HCT116 (cell line): ENCODE results near the gene RPF1.

Experiments used
- CBX3 ChIP-seq: IDR thresholded peaks from 2 replicates; pipeline ENCODE4 v1.6.1; 2012; ENCODE audit warnings: low read depth
- EGR1 ChIP-seq: IDR thresholded peaks from 2 replicates; pipeline ENCODE4 v1.6.1; 2012; ENCODE audit warnings: low read depth
- EZH2 ChIP-seq: fragments of 200-600 bp; sonication (generic); IDR thresholded peaks from 2 replicates; pipeline ENCODE4 v1.6.1; 2017; ENCODE audit warnings: antibody characterized with exemption, mixed run types
- JUND ChIP-seq: IDR thresholded peaks from 2 replicates; pipeline ENCODE4 v1.6.1; 2012
- POLR2A ChIP-seq: IDR thresholded peaks from 2 replicates; pipeline ENCODE4 v1.7.0; 2011; ENCODE audit warnings: borderline replicate concordance; ENCODE audit not compliant: insufficient read depth, insufficient read length; ENCODE audit errors: extremely low read depth
- POLR2AphosphoS5 ChIP-seq: IDR thresholded peaks from 2 replicates; pipeline ENCODE4 v1.6.1; 2011; ENCODE audit warnings: mild to moderate bottlenecking, low read depth, low read length, moderate library complexity
- RAD21 ChIP-seq: IDR thresholded peaks from 2 replicates; pipeline ENCODE4 v1.6.1; 2012; ENCODE audit warnings: low read depth, mild to moderate bottlenecking
- SIN3A ChIP-seq: IDR thresholded peaks from 2 replicates; pipeline ENCODE4 v1.6.1; 2012; ENCODE audit warnings: low read depth
- TCF7L2 ChIP-seq: IDR thresholded peaks from 2 replicates; pipeline ENCODE4 v1.7.0; 2011; ENCODE audit warnings: borderline replicate concordance, inconsistent platforms; ENCODE audit not compliant: insufficient read depth, insufficient read length; ENCODE audit errors: extremely low read depth
- ZFX ChIP-seq: fragments of 450-650 bp; IDR thresholded peaks from 2 replicates; pipeline ENCODE4 v1.6.1; 2017
- ZNF274 ChIP-seq: fragments of 200-500 bp; sonication (Bioruptor generic); IDR thresholded peaks from 2 replicates; pipeline ENCODE4 v1.6.1; 2014; ENCODE audit warnings: mild to moderate bottlenecking, low read depth, low read length, inconsistent platforms
- TF ChIP-seq, protein P1 (sequence below), 3 experiments: fragments of 200-600 bp in 1 of 3; sonication (generic) in 1 of 3; IDR thresholded peaks in 2 of 3; conservative IDR thresholded peaks in 1 of 3; 2 replicates each; pipeline ENCODE4 v1.5.1; 2012 to 2017; ENCODE audit warnings: low read depth in 2 of 3, low read length in 2 of 3, antibody characterized with exemption in 1 of 3, borderline replicate concordance in 1 of 3, control low read depth in 1 of 3, mild to moderate bottlenecking in 1 of 3, mixed read lengths in 1 of 3, mixed run types in 1 of 3, moderate library complexity in 1 of 3; ENCODE audit not compliant: insufficient read depth in 1 of 3
- TF ChIP-seq, protein P2 (sequence below): IDR thresholded peaks from 2 replicates; pipeline ENCODE4 v1.6.1; 2012; ENCODE audit warnings: low read depth
- TF ChIP-seq, protein P3 (sequence below): IDR thresholded peaks from 2 replicates; pipeline ENCODE4 v1.6.1; 2012

DNA sequence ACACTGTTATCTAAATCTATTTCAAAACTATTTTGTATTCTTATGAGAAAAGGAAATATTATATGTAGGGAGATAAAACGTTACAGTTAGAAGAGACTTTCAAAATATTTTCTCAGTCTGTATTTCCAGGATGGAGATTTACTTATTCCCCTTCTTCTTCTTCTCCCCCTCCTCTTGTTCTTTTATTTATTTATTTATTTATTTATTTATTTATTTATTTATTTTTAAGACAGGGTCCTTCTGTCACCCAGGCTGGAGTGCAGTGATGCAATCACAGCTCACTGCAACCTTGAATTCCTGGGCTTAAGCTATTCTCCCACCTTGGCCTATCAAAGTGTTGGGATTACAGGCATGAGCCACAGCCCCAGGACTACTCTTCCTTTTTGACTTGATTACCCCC lies 2.8 kb upstream of the RPF1 start:
- TF ChIP-seq, protein P1, sequence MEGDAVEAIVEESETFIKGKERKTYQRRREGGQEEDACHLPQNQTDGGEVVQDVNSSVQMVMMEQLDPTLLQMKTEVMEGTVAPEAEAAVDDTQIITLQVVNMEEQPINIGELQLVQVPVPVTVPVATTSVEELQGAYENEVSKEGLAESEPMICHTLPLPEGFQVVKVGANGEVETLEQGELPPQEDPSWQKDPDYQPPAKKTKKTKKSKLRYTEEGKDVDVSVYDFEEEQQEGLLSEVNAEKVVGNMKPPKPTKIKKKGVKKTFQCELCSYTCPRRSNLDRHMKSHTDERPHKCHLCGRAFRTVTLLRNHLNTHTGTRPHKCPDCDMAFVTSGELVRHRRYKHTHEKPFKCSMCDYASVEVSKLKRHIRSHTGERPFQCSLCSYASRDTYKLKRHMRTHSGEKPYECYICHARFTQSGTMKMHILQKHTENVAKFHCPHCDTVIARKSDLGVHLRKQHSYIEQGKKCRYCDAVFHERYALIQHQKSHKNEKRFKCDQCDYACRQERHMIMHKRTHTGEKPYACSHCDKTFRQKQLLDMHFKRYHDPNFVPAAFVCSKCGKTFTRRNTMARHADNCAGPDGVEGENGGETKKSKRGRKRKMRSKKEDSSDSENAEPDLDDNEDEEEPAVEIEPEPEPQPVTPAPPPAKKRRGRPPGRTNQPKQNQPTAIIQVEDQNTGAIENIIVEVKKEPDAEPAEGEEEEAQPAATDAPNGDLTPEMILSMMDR (IDR thresholded peaks at IDR 0.05 in 2 of 3, conservative IDR thresholded peaks at IDR 0.05 in 1 of 3; ENCODE audit: borderline replicate concordance in 1 of 3, insufficient read depth in 1 of 3, low read depth in 2 of 3, low read length in 2 of 3): no peak
- no peak for TF ChIP-seq POLR2A
- TF ChIP-seq, protein P2, sequence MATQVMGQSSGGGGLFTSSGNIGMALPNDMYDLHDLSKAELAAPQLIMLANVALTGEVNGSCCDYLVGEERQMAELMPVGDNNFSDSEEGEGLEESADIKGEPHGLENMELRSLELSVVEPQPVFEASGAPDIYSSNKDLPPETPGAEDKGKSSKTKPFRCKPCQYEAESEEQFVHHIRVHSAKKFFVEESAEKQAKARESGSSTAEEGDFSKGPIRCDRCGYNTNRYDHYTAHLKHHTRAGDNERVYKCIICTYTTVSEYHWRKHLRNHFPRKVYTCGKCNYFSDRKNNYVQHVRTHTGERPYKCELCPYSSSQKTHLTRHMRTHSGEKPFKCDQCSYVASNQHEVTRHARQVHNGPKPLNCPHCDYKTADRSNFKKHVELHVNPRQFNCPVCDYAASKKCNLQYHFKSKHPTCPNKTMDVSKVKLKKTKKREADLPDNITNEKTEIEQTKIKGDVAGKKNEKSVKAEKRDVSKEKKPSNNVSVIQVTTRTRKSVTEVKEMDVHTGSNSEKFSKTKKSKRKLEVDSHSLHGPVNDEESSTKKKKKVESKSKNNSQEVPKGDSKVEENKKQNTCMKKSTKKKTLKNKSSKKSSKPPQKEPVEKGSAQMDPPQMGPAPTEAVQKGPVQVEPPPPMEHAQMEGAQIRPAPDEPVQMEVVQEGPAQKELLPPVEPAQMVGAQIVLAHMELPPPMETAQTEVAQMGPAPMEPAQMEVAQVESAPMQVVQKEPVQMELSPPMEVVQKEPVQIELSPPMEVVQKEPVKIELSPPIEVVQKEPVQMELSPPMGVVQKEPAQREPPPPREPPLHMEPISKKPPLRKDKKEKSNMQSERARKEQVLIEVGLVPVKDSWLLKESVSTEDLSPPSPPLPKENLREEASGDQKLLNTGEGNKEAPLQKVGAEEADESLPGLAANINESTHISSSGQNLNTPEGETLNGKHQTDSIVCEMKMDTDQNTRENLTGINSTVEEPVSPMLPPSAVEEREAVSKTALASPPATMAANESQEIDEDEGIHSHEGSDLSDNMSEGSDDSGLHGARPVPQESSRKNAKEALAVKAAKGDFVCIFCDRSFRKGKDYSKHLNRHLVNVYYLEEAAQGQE: no peak
- no peak for TF ChIP-seq EZH2
- TF ChIP-seq JUND: no peak
- no peak for TF ChIP-seq RAD21
- TF ChIP-seq ZNF274: no peak
- no peak for TF ChIP-seq EGR1
- no peak for TF ChIP-seq SIN3A
- TF ChIP-seq TCF7L2: no peak
- TF ChIP-seq CBX3: no peak
- TF ChIP-seq ZFX: no peak
- TF ChIP-seq, protein P3, sequence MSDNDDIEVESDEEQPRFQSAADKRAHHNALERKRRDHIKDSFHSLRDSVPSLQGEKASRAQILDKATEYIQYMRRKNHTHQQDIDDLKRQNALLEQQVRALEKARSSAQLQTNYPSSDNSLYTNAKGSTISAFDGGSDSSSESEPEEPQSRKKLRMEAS: no peak
- no peak for TF ChIP-seq POLR2AphosphoS5
